Stimulated activated CD8-positive, alpha-beta memory T cell treated with anti-CD3 and anti-CD28 coated beads, Interleukin-2, amount 100 ng/mL, for 48 hours (primary cell): ENCODE data around the gene PRKAG2.

Experiments used
- DNase-seq, 2 donors: peaks; one replicate each; pipeline ENCODE4 v3.0.0-alpha.2; 2020; ENCODE audit warnings: low read depth in 2 of 2

The PRKAG2 gene

DNA sequence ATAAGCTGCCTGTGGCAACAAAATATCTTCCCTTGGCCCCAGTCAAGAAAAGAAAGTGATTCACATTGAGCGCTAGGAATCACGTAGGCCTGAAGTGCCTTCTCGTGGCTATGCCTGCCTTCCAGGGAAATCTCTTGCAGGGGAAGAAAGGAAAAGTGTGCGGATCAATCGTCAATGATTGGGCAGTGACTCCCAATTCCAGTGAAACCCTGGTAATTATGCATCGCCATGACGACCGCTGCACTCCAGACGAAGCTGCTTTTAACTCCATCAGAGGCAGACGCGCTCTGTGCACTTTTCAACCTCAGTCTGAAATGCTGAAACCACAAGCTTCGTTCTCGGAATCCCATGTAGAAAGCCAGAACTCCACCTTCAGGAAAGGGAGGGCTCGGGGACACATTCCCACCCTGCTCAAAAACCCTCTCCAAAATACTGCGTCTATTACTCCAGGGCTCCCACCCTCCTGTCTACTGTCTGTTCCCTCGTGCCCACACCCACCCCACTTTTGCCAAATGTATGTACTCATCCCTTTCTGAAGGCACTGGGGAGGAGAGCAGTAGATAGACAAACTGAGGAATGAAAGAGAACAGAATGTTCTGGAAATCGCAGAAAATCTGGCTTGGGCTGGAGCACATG is 24.2 kb upstream of the PRKAG2 start:
- DNase-seq = no peak

DNA sequence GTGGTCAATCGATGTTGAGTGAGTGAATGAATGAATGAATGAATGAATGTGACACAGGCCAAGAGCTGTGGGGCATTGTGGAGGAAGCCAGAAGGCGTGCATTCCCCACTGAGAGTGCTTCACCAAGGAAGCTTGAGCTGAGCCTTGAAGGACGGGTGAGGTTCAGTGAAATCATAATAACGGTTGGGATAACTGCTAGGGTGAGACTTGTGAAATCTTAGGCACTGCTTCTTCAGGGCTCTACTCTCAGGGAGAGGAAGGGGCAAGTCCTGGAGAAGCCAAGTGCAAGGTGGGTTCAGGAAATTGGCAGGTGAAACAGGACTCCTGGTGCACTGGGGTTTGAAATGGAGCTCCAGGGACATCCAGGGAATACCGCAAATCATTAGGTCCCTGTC is 23.7 kb upstream of the PRKAG2 start:
- no peak for DNase-seq

DNA sequence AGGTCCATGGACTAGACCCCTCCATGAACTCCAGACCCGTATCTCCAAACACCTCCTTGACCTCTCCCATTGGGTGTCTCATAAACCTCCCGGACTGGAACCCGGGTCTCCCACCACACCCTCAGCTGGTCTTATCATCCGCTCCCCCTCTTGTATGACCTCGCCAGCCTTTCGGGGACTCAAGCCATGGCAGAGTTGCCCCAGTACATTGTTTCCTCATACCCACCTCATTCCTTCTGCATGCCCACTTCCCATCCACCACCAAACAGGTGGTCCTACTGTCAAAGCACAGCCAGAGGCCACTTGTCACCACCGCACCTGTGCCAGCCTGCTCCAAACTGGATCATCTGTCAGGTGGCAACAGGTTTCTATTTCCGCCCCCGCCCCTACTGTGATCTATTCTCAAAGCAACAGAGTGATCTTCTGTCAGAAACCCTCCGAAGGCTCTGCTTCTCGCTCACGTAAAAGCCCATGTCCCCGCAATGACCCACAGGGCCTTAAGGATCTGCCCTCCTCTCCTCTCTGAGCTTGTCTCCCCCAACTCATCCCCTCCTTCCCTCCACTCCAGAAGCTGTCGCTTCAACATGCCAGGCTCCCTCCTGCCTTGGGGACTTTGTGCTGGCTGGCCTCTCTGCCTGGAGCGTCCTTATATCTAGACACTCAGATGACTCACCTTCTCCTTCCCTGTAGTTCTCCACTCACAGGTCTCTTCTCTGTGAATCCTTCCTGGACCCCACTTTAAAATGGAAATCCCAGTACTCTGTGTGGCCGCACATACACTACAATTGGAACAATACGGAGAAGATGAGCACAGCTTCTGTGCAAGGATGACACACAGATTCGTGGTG is 22.8 kb upstream of the PRKAG2 start:
- no peak for DNase-seq

DNA sequence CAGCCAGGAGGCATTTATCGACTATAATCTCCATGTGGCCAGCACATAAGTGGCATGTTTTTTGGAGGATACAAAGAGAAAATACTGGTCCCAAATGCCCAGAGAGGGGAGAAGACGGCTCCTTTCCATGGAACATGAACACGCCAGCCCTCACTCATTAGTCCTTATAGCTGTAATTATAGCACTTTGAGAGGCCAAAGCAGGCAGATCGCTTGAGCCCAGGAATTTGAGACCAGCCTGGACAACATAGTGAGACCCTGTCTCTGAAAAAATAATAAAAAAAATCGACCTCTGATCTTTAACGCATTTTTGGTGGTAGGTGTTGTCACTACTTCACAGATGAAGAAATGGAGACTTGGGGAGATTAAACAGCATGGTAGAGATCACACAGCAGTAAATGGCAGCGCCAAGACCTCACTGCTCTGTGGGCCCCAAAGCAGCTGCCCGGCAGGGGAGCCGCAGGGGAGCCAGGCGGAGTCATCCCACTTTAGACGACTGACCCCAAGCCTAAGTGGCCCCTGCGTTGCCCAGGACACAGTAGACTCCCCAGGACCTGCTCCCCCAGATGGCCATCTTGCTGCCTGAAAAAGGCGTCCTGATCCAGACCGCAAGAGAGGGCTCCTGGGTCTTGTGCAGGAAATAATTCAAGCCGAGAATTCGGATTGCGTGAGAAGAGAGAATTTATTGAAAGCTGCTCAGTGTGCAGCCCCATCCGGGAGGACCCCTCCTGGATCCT is 21.2 kb upstream of the PRKAG2 start:
- no peak for DNase-seq

DNA sequence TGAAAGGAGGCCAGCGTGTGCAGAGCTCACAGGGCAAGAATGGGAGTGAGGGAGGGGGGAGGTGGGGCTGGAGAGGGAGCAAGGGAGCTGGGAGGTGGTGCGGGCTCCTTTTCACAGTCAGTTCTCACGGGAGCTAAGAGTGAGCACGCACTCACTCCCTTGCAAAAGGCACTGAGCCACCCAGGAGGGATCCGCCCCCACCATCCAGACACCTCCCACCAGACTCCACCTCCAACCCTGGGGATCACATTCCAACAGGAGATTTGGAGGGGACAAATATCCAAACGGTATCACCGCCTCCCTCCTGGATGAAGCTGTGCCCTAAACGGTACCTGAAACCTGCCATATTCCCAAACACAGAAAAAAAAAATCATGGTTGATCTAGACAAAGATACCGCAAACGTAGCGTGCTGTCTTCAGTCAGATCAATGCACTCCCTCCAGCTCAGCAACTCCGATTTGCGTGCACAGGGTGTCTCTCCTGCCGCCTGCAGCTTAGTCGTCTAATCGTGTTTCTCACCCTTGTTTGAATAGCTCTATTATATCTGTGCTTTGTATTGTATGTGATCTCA is 20.3 kb upstream of the PRKAG2 start:
- DNase-seq = no peak

DNA sequence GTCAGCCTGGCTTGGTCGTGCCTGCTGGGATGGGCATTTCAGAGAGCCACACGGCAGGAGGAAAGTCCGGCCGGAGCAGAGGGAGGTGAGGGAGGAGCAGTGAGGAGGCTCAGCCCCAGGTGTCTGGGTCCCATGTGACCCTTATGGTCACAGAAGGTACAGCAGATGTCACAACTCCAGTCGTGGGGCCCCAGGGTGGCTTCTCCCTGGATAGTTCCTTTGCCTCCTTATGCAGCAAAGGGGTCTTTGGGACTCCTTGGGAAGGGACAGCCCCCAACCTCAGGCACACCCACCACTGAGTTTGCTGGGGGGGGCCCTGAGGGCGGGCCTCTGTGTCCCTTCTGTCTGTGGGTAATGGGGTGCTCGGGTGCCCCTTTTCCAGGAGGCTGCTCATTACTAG is 19.6 kb upstream of the PRKAG2 start:
- DNase-seq = no peak

DNA sequence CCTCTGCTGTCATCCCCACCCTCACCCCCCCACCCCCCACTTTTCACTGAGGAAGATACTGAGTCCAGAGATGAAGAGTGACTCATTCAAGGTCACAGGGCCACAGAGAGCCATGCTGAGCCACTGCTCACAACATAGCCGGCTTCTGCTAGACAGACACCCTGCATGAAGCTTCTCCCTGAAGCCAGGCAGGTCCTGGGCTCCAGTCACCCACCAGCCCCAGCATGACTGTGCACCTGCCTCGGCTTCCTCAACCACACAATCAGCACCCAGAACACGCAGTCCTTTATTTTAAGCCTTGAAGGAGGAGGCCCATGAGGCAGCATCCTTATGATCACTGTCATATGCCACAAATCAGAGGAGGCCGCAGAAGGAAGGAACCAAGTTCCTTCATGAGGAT is 19.2 kb upstream of the PRKAG2 start:
- no peak for DNase-seq

DNA sequence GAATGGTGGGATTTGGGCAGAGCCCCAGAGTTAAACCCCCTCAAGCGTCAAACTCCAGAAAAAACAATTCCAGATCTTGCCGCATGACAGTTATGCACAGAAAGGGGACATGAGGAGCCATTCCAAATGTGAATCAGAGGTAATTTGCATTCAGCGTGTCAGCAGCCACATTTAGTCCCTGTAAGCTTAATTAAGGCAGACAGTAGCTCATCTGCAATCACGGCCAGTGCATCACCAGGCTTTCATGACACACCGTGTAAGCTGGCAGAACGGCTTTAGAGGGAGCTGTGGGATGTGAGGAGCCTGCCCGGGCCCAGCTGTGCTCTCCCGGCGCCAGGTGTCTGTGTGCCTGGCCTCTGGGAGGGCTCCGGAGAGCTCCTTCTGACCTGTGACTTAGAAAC is 18.7 kb upstream of the PRKAG2 start:
- no peak for DNase-seq

DNA sequence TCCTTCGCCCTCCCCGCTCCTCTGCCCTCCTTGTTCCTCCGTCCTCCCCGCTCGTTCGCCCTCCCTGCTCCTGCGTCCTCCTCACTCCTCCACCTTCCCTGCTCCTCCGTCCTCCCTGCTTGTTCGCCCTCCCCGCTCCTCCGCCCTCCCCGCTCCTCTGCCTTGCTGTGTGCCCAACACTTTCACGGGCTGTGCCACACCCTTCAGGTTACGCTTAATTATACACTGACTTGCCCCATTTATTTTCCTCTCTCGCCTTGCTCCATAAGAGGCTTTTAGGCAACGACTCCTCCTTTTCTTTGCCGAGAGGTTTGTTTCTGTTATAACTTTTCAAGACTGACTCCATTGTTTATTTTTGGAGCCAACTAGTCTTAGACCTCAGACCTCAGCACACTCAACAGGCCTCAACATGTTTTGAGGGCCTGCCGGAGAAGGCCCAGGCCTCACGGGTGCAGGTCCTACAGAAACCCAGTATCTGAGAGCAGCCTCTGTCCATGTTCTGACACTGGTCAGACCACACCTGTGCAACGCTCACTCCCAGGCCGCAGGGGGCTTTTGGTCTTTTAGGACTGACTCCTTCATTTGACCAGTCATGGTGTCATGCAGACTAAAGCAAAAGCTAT is 18.2 kb upstream of the PRKAG2 start:
- DNase-seq = no peak

DNA sequence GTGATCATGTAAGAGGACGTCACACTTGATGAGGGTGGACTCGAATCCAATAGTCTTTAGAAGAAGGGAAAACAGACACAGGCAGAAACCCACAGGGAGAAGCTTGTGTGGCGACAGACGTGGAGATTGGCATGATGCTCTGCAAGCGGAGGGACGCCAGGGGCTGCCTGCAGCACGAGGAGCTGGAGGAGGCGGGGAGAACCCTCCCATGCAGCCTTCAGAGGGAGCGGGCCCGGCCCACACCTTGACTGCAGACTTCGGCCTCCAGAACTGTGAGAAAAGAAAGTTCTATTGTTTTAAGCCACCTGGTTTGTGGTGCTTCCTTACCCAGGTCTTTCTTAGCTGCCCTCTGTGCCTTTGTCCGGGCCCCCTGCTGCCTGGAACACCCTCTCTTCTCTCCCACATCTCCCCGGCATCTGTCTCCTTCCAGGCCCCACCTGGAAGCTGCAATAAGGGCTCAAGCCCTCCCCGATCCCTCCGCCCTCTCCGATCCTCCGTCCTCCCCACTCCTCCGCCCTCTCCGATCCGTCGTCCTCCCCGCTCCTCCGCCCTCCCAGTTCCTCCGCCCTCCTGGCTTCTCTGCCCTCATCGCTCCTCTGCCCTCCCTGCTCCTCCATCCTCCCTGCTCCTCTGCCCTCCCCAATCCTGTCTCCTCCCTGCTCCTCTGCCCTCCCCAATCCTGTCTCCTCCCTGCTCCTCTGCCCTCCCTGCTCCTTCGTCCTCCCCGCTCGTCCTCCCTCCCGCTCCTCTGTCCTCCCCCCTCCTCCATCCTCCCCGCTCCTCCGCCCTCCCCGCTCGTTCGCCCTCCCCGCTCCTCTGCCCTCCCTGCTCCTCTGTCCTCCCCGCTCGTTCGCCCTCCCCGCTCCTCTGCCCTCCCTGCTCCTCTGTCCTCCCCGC is 17.4 kb upstream of the PRKAG2 start:
- no peak for DNase-seq

DNA sequence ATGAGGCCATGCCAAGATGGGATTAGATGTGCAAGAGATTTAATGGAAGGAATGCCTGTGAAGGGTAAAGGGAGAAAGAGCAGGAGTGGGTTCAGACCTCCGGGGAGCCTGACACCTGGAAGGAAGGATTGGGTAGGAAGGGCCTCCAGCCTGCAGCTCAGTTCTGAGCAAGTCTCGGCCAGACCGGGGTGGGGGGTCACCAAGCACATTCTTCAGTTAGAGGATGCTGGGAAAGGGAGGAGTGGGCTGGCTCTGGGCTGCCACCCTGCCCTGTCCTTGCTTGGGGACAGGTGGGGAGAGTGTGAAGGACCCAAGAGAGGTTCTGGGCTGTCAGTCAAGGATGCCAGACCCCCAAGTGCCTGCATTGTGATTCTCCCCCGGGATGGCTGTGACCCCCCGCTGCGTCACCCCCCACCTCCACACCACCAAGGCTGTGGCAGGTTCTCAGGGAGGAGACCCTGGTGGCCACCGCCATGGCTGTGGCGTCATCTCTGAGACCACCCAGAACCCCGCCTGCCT is 16.5 kb upstream of the PRKAG2 start:
- no peak for DNase-seq

DNA sequence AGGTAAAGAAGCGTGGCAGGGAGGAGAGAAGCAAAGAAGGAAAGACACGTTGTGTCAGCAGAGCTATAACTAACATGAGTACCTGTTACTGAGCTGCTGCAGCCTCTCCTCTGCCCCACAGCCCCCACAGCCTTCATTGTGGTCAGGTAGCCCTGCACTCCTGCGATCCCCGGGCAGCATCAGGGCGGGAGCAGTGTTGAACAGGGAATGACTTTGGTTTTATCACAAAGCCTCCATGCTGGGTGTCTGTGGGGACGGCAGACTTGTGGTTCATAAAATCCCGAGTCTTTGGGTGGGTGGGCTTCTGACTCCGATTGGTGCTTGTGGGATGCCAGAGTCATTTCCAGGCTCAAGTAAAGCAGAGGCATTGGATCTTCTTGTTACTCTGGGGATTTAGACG is 14.8 kb upstream of the PRKAG2 start:
- no peak for DNase-seq

DNA sequence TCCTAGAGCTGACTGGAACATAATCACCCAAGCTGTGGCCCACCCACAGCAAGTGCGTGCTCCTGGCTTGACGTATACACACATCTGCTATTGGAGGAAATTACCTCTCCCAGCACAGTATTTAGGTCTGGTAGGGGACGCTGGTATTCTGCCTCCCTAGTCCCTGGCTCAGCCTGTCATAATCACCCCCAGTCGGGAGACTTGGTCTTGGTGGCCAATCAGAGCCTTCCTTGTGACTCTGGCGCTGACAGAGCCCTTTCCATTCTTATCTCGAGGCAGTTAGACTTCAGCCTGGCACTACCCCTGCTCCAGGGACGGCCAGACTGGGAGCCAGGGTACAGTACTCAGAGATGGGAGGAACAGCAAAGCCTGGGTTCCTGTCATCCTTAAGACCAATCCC is 14.3 kb upstream of the PRKAG2 start:
- DNase-seq = no peak

DNA sequence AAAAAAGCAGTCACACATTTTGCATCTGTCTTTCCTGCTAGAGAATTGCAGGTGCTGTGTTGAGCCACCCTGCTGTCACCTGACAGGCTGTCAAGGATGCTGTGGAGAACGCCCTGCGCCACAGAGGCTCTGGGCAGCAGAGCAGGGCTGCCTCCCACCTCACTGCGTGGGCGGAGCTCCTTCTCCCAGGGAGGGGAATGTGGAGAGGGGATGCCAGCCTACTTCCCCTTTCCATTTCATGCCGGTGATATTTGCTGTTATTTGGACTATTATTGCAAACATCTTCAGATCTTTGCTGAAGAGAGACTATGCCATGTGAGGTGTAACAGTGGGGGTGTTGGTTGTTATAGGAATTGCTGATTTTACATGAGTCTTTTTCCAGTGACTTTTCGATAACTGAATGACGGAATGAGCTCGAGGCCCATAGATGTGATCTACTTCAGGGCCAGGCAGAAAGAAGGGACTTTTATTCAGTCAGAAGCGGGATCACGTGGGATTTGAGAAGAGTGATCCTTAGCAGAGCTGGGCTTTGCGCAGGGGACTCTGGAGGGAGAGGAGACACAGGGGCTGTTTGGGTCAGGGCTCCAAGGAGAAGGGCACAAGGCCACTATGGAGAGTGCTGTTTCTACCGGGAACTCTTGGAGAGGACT is 13.6 kb upstream of the PRKAG2 start:
- no peak for DNase-seq

DNA sequence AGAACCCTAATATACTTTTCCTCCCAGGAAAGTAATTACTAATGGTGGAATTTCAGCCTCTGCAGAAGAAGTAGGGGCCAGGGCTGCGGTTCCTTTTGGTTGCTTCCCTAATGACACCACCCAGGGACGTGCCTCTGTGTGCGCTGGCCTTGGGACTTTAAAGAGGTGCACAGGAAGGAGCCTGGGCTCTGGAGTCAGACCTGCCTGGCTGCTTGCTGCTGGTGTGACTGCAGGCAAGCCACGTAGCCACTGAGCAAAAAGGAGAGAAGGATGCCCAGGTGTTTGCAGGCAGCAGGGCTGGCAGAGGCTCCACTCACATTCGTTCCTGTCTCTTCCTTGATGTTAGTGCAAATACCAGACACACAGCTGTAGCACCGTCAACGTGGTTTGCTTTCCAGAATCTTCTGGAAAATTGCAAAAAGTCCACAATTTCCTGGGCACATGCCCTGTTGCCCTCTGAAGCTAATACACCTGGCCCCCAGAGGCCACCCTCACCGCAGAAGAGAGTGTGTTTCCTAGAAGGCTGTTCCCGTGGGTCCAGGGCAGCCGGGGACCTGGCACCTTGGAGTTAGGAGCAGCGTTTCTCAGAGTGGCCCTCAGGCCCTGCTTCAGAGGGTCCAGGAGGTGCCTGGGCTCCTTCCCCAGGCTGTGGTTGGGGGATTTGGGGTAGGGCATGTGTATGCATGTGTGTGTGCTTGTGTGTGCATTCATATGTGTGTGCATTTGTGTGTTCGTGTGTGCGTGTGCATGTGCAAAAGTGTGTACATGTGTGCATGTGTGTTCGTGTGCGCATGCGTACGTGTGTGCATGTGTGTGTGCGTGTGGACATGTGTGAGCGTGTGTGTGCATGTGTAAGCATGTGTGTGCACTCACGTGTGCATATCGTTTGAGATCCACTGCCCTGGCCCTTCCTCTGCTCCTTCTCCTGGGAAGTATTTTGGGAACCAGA is 12.8 kb upstream of the PRKAG2 start:
- DNase-seq = no peak

DNA sequence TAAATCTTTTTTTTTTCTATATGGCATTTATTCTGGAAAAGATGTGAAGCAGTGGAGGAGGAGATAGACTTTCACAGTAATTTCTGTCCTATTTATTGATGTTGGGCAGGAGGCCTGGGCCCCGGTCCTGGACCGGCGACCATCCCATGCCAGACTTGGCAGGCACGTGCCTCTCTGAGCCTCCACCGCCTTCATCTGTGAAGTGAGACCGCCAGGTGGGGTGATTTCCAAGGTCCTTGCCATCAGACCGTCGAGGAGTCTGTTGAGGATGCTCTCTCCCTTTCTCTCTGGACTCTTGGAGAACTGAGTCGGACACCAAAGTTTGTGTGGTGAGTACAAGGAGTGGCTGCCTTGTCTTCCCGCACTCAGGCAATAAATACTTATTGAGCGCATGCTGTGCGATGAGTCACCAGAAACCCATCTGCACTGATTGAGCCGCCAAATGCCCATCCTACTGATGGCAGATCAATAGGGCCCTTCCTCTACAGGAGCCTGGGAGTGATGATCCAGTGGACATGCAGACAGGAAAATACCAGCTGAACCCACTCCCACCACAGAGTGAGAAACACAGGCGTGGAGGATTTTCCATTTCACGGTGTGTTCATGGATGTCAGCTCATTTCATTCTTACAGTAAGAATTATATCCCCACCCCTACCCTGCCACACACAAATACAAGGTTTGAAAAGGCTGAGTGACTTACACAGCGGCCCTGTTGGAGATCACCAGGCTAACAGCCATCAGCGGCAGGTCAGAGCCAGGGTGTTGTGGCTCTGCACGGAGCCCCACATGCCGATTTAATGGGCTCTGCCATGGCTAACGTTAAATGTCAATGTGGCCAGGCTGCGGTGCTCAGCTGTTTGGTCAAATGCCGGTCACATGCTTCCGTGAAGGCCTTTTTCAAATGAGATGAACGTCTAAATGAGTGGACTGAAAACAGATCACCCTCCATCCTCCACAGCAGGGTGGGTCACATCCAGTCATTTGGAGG is 11.5 kb upstream of the PRKAG2 start:
- DNase-seq = no peak

DNA sequence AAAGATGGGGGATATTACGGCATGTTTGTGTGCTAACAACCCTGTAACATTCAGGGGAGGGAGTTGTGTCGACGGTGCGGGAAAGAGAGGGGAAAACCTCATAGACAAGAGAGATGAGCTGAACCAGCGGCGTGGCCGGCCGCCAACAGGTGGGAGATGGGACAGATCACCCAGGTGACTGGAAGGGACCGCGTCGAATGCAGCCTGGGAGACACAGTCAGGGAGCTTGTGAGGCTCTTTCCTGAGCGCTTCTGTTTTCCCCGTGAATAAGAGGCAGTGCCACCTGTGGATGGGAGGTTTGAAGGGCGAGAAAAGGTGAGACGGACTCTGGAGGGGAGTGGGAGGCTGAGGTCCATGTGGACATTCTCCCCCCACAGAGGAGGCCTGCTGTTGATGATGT is 9.9 kb upstream of the PRKAG2 start:
- no peak for DNase-seq

DNA sequence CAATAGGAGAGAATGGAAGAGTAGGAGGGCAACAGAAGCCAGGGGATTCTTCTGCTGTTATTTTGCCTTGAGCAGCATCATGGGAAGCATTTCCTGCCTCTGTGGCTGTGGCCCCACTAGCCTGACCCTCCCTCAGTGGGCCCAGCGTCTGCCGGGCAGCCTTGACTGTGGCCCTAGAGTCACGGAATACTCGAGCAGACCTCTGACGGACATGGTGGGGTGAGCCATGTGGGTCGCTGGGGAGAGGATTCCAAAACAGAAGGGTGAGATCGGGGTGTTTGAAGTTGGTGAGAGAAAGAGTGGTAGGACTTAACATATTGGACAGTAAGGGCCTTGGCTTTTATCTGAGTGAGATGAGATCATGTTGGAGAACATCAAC is 8.3 kb upstream of the PRKAG2 start:
- DNase-seq = no peak
